RWPE1 (cell line): ENCODE results near the gene ZXDC.

Experiments
- CTCF ChIA-PET: fragments of 350-600 bp; sonication (Branson Sonifier 250); formaldehyde crosslinking; extraction: SDS; loops from one replicate; lab custom pipeline; 2021; lab: Yijun Ruan, JAX
- POLR2A ChIA-PET: fragments of 400-600 bp; formaldehyde crosslinking; extraction: SDS; loops from one replicate; lab custom pipeline; 2020; ENCODE audit warnings: antibody characterized with exemption; ENCODE audit not compliant: low non-redundant PET; lab: Yijun Ruan, JAX
- DNase-seq: peaks from one replicate; pipeline ENCODE4 v3.0.0; 2012; ENCODE audit warnings: low spot score
- H3K27ac ChIP-seq: fragments of 450-650 bp; 2 replicates; pipeline ENCODE4 v1.5.1; 2017
- CTCF ChIP-seq: fragments of 450-650 bp; conservative IDR thresholded peaks from 2 replicates; pipeline ENCODE4 v1.5.1; 2017; ENCODE audit warnings: low read depth, mild to moderate bottlenecking

Gene ZXDC

GRCh38 chr3:126441256-126441880 is 34.3 kb downstream of the ZXDC start:
- no peak for TF ChIP-seq CTCF
- ChIA-PET CTCF (no interaction called here), POLR2A (no interaction called here)
- DNase-seq = no peak
- H3K27ac ChIP-seq = no peak overlapping the region

- ChIA-PET POLR2A (no interaction called here), CTCF (interaction anchor here (0.6 kb wide), 1 partner anchor 361 kb away, joined by 4 read pairs; no protein-coding TSS in a partner anchor)
- H3K27ac ChIP-seq = no peak overlapping the region
- DNase-seq = no peak
- TF ChIP-seq CTCF = no peak
These were observed 35.0 kb downstream of the ZXDC start for GRCh38 chr3:126440709-126440995.

GRCh38 chr3:126439968-126440708 is 35.6 kb downstream of the ZXDC start:
- TF ChIP-seq CTCF = no peak
- no peak for DNase-seq
- 0 out of 2 replicates have a peak overlapping the region, but pooled peaks have one; percentile 7 for H3K27ac ChIP-seq
- ChIA-PET POLR2A (no interaction called here), CTCF (interaction anchor here (0.6 kb wide), 2 partner anchors 306 to 360 kb away, joined by 3 to 4 read pairs; no protein-coding TSS in a partner anchor)

GRCh38 chr3:126439346-126439967 is 36.2 kb downstream of the ZXDC start:
- 0 out of 2 replicates have a peak overlapping the region, but pooled peaks have one; percentile 7 for H3K27ac ChIP-seq
- ChIA-PET POLR2A (no interaction called here), CTCF (interaction anchor here (0.6 kb wide), 1 partner anchor 305 kb away, joined by 3 read pairs; no protein-coding TSS in a partner anchor)
- TF ChIP-seq CTCF = no peak
- DNase-seq = no peak

- CTCF ChIA-PET = no interaction called here
- no peak for DNase-seq
- POLR2A ChIA-PET = no interaction called here
These were observed 36.9 kb downstream of the ZXDC start for GRCh38 chr3:126438746-126439145.

More at GRCh38 chr3:126438746-126439145, 36.9 kb downstream of the ZXDC start:
- TF ChIP-seq CTCF = no peak
- no peak overlapping the region for H3K27ac ChIP-seq
